T-cell (primary cell): ENCODE data around the gene DDIT3. TPM values are rescaled to one million over a fixed set of nuclear protein-coding genes. Genes with fewer than 3 reads are reported as not detected.

Experiments
- ATAC-seq, 4 experiments: fragments of 200-7000 bp in 3 of 4; fragments of 150-1000 bp in 1 of 4; cut with Tn5 transposase; replicated peaks in 1 of 4; 1 replicate in 3 of 4; 2 replicates in 1 of 4; pipeline ENCODE4 v1.10.0; 2021; ENCODE audit warnings: moderate library complexity in 3 of 4, mild to moderate bottlenecking in 2 of 4, moderate number of reproducible peaks in 1 of 4
- CTCF ChIA-PET, 2 donors: fragments of 300-600 bp; sonication (Branson Sonifier 250); formaldehyde crosslinking; loops; one replicate each; lab custom pipeline; 2022; ENCODE audit warnings: antibody characterized with exemption in 2 of 2; lab: Charles Lee
- POLR2A ChIA-PET, 2 donors: fragments of 300-600 bp; sonication (Branson Sonifier 250); formaldehyde crosslinking; loops; one replicate each; lab custom pipeline; 2022; ENCODE audit warnings: antibody characterized with exemption in 2 of 2; lab: Charles Lee
- DNase-seq, 35 experiments: peaks; one replicate each; pipeline versions ENCODE4 v3.0.0 to v3.0.0-alpha.2; 2013 to 2023
- H3K27ac ChIP-seq: one replicate; pipeline ENCODE4 v1.5.1; 2013; ENCODE audit warnings: low read length
- H3K27me3 ChIP-seq, 2 experiments: replicated peaks in 1 of 2; 1 replicate in 1 of 2; 2 replicates in 1 of 2; pipeline versions ENCODE4 v1.6.1 to v1.7.0; 2013; ENCODE audit warnings: low read length in 1 of 2, mixed read lengths in 1 of 2; ENCODE audit not compliant: control insufficient read depth in 2 of 2, insufficient read depth in 2 of 2; ENCODE audit errors: extremely low read depth in 1 of 2
- H3K36me3 ChIP-seq, 2 donors: 1 replicate in 1 of 2; 2 replicates in 1 of 2; pipeline versions ENCODE4 v1.6.1 to v1.7.0; 2013; ENCODE audit warnings: low read length in 1 of 2; ENCODE audit not compliant: control insufficient read depth in 2 of 2, insufficient read depth in 1 of 2; ENCODE audit errors: extremely low read depth in 1 of 2
- H3K4me1 ChIP-seq, 2 experiments: 1 replicate in 1 of 2; 2 replicates in 1 of 2; pipeline versions ENCODE4 v1.6.1 to v1.7.0; 2013; ENCODE audit warnings: low read length in 2 of 2, mixed read lengths in 1 of 2; ENCODE audit not compliant: insufficient read depth in 2 of 2, control insufficient read depth in 1 of 2; ENCODE audit errors: extremely low read depth in 1 of 2
- H3K4me3 ChIP-seq, 2 donors: 1 replicate in 1 of 2; 2 replicates in 1 of 2; pipeline versions ENCODE4 v1.5.1 to v1.7.0; 2013; ENCODE audit warnings: mild to moderate bottlenecking in 2 of 2, low read length in 1 of 2, moderate library complexity in 1 of 2; ENCODE audit not compliant: control insufficient read depth in 1 of 2; ENCODE audit errors: extremely low read depth in 1 of 2
- H3K9me3 ChIP-seq: 2 replicates; pipeline ENCODE4 v1.7.0; 2013
- H3K27ac Mint-ChIP-seq, 2 donors: one replicate each; pipeline ENCODE4 v1.8.0; 2020 to 2021; ENCODE audit warnings: mild to moderate bottlenecking in 2 of 2, mixed read lengths in 2 of 2
- H3K27me3 Mint-ChIP-seq, 2 donors: one replicate each; pipeline ENCODE4 v1.8.0; 2021 to 2022; ENCODE audit warnings: mixed read lengths in 2 of 2
- H3K36me3 Mint-ChIP-seq: one replicate; pipeline ENCODE4 v1.8.0; 2021; ENCODE audit warnings: mixed read lengths
- H3K4me1 Mint-ChIP-seq, 3 donors: one replicate each; pipeline ENCODE4 v1.8.0; 2020 to 2022; ENCODE audit warnings: mixed read lengths in 3 of 3, mild to moderate bottlenecking in 1 of 3
- H3K4me3 Mint-ChIP-seq, 3 donors: one replicate each; pipeline ENCODE4 v1.8.0; 2020 to 2022; ENCODE audit warnings: mild to moderate bottlenecking in 3 of 3, mixed read lengths in 3 of 3, moderate library complexity in 3 of 3
- H3K9me3 Mint-ChIP-seq, 3 donors: one replicate each; pipeline ENCODE4 v1.8.0; 2020 to 2022; ENCODE audit warnings: mixed read lengths in 3 of 3
- WGBS: methylation state at CpG from one replicate; pipeline ENCODE4 v1.1.5; 2013; ENCODE audit warnings: missing lambda C conversion rate; ENCODE audit not compliant: insufficient coverage; 5-methylcytosine and 5-hydroxymethylcytosine counted together
- total RNA-seq, 35 experiments: library from RNA in 6 of 35; stranded (reverse) in 6 of 35; fragments of 120-200 nt in 1 of 35; gene quantifications; one replicate each; pipeline versions ENCODE4 v1.2.1 to v1.2.4 and lab custom pipeline; 2013 to 2026

The DDIT3 gene
- total RNA-seq, 5 donors from 2014 or later (not counting 1 experiment from before 2014, with no cell fraction given), result 34.5 to 93.5 (median 40.7) TPM

GRCh38 chr12:57524814-57525614 lies 4.7 kb upstream of the DDIT3 start:
- ChIA-PET CTCF (interaction anchor here in 1 of 2 donors (0.8 kb wide), 1 partner anchor 49 kb away, joined by 3 read pairs; no protein-coding TSS in a partner anchor), POLR2A (interaction anchor here (0.5 to 0.6 kb wide), 3 partner anchors 34 to 223 kb away, joined by 3 to 6 read pairs (median 5); no protein-coding TSS in a partner anchor)
- Mint-ChIP-seq H3K27ac (peak overlapping the region; percentile 74 to 80), H3K4me1 (peaks cover 38 to 44% (median 40%) of the 10 kb centered on the region in 3 donors), H3K27me3 (no peaks in the 10 kb centered on the region), H3K4me3 (peak overlapping the region; percentile 85 to 94 (median 92)), H3K9me3 (no peaks in the 10 kb centered on the region), H3K36me3 (peaks cover 17% of the 10 kb centered on the region)
- ATAC-seq (no peak), DNase-seq (no peak)
- Histone ChIP-seq H3K27me3 (no peaks in the 10 kb centered on the region), H3K27ac (no peak overlapping the region), H3K9me3 (no peaks in the 10 kb centered on the region), H3K4me3 (no peak overlapping the region), H3K36me3 (peaks cover 3 to 58% of the 10 kb centered on the region in 2 donors), H3K4me1 (peaks cover 18 to 51% of the 10 kb centered on the region in 2 experiments)
- 95% methylated on average over 7 of the region's 11 CpGs for WGBS

GRCh38 chr12:57523706-57524614 lies 3.6 kb upstream of the DDIT3 start:
- Mint-ChIP-seq H3K4me1 (peaks cover 40 to 48% (median 44%) of the 10 kb centered on the region in 3 donors), H3K36me3 (peaks cover 13% of the 10 kb centered on the region), H3K4me3 (peak overlapping the region; percentile 85 to 94 (median 92)), H3K9me3 (no peaks in the 10 kb centered on the region), H3K27ac (peak overlapping the region; percentile 74 to 80), H3K27me3 (no peaks in the 10 kb centered on the region)
- ChIA-PET CTCF (interaction anchor here (0.5 to 0.8 kb wide), 5 partner anchors 48 to 252 kb away, joined by 3 to 5 read pairs (median 3); partner anchors contain the start of gene GLI1 (in 1 of the 2)), POLR2A (interaction anchor here (0.6 kb wide), 4 partner anchors 18 to 224 kb away, joined by 3 to 9 read pairs (median 4); no protein-coding TSS in a partner anchor)
- H3K27me3 ChIP-seq, result no peaks in the 10 kb centered on the region
- H3K36me3 ChIP-seq, result peaks cover 3 to 50% of the 10 kb centered on the region in 2 donors
- peak overlapping the region; percentile 79 to 84 for H3K4me3 ChIP-seq
- no peaks in the 10 kb centered on the region for H3K9me3 ChIP-seq
- ATAC-seq (no peak), DNase-seq (peak in 4 of 35 experiments; percentile 12 to 53 (median 24))
- H3K27ac ChIP-seq, result peak overlapping the region; percentile 66
- peaks cover 24 to 62% of the 10 kb centered on the region in 2 experiments for H3K4me1 ChIP-seq
- WGBS, result 69% methylated on average over 9 of the region's 14 CpGs

- Mint-ChIP-seq H3K27me3 (no peaks in the 10 kb centered on the region), H3K27ac (peak overlapping the region; percentile 74 to 80), H3K4me3 (peak overlapping the region; percentile 85 to 94 (median 92)), H3K36me3 (peaks cover 13% of the 10 kb centered on the region), H3K9me3 (no peaks in the 10 kb centered on the region), H3K4me1 (peaks cover 48 to 57% (median 53%) of the 10 kb centered on the region in 3 donors)
- CTCF ChIA-PET, result interaction anchor here in 1 of 2 donors (0.6 to 0.8 kb wide), 3 partner anchors 64 to 1301 kb away, joined by 3 to 5 read pairs (median 3); partner anchors contain the start of gene GLI1
- WGBS, result 0% methylated on average over 5 of the region's 38 CpGs
- Histone ChIP-seq H3K4me3 (peak overlapping the region; percentile 79 to 84), H3K27ac (peak overlapping the region; percentile 66), H3K4me1 (peaks cover 25 to 70% of the 10 kb centered on the region in 2 experiments), H3K9me3 (no peaks in the 10 kb centered on the region), H3K36me3 (peaks cover 0 to 41% of the 10 kb centered on the region in 2 donors), H3K27me3 (no peaks in the 10 kb centered on the region)
- ATAC-seq (no peak), DNase-seq (peak in 24 of 35 experiments; percentile 16 to 62 (median 36))
- POLR2A ChIA-PET, result interaction anchor here (0.6 kb wide), 2 partner anchors 19 to 91 kb away, joined by 3 to 9 read pairs; no protein-coding TSS in a partner anchor
These were observed 2.8 kb upstream of the DDIT3 start for GRCh38 chr12:57522887-57523705.

- H3K36me3 Mint-ChIP-seq, result peaks cover 18% of the 10 kb centered on the region
- CTCF ChIA-PET, result no interaction called here
- H3K4me3 ChIP-seq, result peak within 1 kb of the TSS; percentile 79 to 84
These were observed 1.9 kb upstream of the DDIT3 start, which contains the start of gene MBD6 for GRCh38 chr12:57522011-57522886. Gene MBD6, plus strand, starts transcription at chr12:57522824. Its CDS starts 1,480 bp downstream, at chr12:57524304.

More at GRCh38 chr12:57522011-57522886, 1.9 kb upstream of the DDIT3 start, which contains the start of gene MBD6:
- no peaks in the 10 kb centered on the region for H3K9me3 Mint-ChIP-seq
- H3K4me1 Mint-ChIP-seq, result peaks cover 57 to 64% (median 58%) of the 10 kb centered on the region in 3 donors
- H3K27me3 Mint-ChIP-seq, result no peaks in the 10 kb centered on the region
- peak within 1 kb of the TSS; percentile 91 to 98 (median 94) for H3K4me3 Mint-ChIP-seq
- ATAC-seq (peak; percentile 34 to 56 (median 41)), DNase-seq (peak; percentile 77 to 95 (median 87))
- H3K36me3 ChIP-seq, result peaks cover 0 to 38% of the 10 kb centered on the region in 2 donors
- H3K27ac ChIP-seq, result peak within 1 kb of the TSS; percentile 100
- H3K9me3 ChIP-seq, result no peaks in the 10 kb centered on the region
- H3K4me1 ChIP-seq, result peaks cover 25 to 70% of the 10 kb centered on the region in 2 experiments
- WGBS, result under 1% methylated on average over 51 of the region's 57 CpGs
- H3K27ac Mint-ChIP-seq, result peak within 1 kb of the TSS; percentile 99 to 100
- POLR2A ChIA-PET, result no interaction called here
- H3K27me3 ChIP-seq, result no peaks in the 10 kb centered on the region
